GM12891 (cell line): Measurements from ENCODE around the gene MT1A.

Source experiments
- PAX5 ChIP-seq: IDR thresholded peaks from 2 replicates; pipeline ENCODE4 v1.6.1; 2011; ENCODE audit warnings: low read length, moderate library complexity, mild to moderate bottlenecking; ENCODE audit not compliant: insufficient read depth, severe bottlenecking
- POLR2A ChIP-seq: IDR thresholded peaks from 2 replicates; pipeline ENCODE4 v1.6.1; 2011; ENCODE audit warnings: low read depth, low read length, control low read depth
- POLR2AphosphoS5 ChIP-seq: IDR thresholded peaks from 2 replicates; pipeline ENCODE4 v1.6.1; 2011; ENCODE audit warnings: low read depth, low read length, control low read depth
- POU2F2 ChIP-seq: IDR thresholded peaks from 2 replicates; pipeline ENCODE4 v1.6.1; 2011; ENCODE audit warnings: low read depth, mild to moderate bottlenecking, control low read depth, low read length, moderate library complexity
- SPI1 ChIP-seq: IDR thresholded peaks from 2 replicates; pipeline ENCODE4 v1.6.1; 2011; ENCODE audit warnings: low read depth, low read length, control low read depth
- TAF1 ChIP-seq: IDR thresholded peaks from 2 replicates; pipeline ENCODE4 v1.6.1; 2011; ENCODE audit warnings: low read depth, low read length, control low read depth

DNA sequence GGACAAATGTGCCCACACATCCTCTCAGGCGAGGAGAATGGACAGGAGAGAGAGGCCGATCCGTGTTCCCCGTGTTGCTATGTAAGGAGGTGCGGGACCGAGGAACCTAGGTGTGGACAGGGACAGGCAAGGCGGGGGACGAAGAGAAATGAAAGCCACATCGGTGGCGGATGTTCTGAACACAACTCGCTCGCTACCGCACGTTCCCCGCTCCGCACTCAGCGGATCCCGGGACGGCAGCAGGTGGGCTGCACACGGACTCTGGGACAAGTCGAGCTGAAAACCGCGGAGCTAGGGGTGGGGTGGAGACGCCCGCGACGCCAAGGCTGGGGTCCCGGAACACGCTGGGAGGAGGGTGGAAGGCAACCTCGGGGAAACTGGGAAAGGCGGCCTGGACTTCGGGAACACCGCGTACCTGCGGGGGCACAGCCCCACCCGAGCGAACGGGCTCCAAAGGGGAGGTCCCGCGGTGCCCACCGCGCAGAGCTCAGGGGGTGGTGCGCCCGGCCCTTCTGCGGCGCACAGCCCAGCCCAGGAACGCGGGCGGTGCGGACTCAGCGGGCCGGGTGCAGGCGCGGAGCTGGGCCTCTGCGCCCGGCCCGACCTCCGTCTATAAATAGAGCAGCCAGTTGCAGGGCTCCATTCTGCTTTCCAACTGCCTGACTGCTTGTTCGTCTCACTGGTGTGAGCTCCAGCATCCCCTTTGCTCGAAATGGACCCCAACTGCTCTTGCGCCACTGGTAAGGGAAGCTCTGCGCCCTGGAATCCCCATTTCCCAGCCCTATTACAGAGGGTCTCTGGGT lies 13.1 kb upstream of the MT1A start, which contains the start of gene MT1E:
- no peak for TF ChIP-seq TAF1
- TF ChIP-seq POLR2AphosphoS5 = no peak
- no peak for TF ChIP-seq PAX5
- no peak for TF ChIP-seq POLR2A
- TF ChIP-seq SPI1 = no peak
- no peak for TF ChIP-seq POU2F2
